Measurements from ENCODE around the gene LRMDA. TPM values are rescaled to one million over a fixed set of nuclear protein-coding genes. Genes with fewer than 3 reads are reported as not detected.

Gene LRMDA
- total RNA-seq, 1 experiment from 2014 or later = 4.8 TPM

DNA sequence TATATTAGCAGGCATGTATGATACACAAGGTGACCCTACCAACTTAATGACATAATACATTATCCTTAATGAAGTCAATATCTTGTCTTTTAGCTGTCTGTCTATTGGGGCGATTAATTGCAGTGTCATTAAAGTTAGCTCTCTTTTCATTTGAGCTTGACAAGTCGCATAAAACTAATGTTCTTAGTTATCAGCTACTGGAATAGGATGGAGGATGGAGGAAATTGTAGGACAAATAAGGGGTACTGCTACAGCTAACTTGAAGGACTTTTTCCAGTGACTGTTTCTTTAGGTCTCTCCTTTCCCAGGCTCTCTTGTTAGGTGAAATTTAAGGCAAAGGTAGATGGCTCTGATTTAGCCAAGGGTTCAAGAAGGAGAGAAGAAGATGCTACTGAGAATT, 506.4 kb downstream of the LRMDA start:
- TF ChIP-seq ZFX (IDR thresholded peaks at IDR 0.05) = no peak
- DNase-seq (ENCODE audit: low read depth, low spot score) (no peak), ATAC-seq (no peak)
- no peaks in the 10 kb centered on the region for H3K9me3 ChIP-seq (ENCODE audit: control insufficient read depth in 1 of 2, insufficient read depth in 1 of 2, low read depth in 1 of 2, low read length in 2 of 2)
- no peak overlapping the region for H3K27ac ChIP-seq (ENCODE audit: low read depth, low read length)
- H3K9me2 ChIP-seq (ENCODE audit: insufficient read depth) = no peaks in the 10 kb centered on the region
- no peaks in the 10 kb centered on the region for H3K79me2 ChIP-seq (ENCODE audit: insufficient read depth, low read length)
- H3K4me1 ChIP-seq (ENCODE audit: control insufficient read depth in 1 of 2, insufficient read depth in 2 of 2, low read length in 2 of 2) = no peaks in the 10 kb centered on the region
- RAD21 ChIA-PET (ENCODE audit: low non-redundant PET in 1 of 2, low total read pairs in 2 of 2, uncharacterized antibody in 2 of 2, unreplicated experiment in 2 of 2) = no interaction called here
- H3K4me2 ChIP-seq (ENCODE audit: low read length) = no peak overlapping the region
- intact Hi-C loops (cut with micrococcal nuclease) = no loop called here
- no peak overlapping the region for H3K4me3 ChIP-seq (replicated peaks in 1 of 2; ENCODE audit: low read depth in 1 of 2, low read length in 2 of 2)
- peaks cover 39% of the 10 kb centered on the region; the same call in 1 of the 2 replicates for H3K27me3 ChIP-seq (ENCODE audit: insufficient read depth, low read length)
- no peak overlapping the region for H2AFZ ChIP-seq (ENCODE audit: low read depth, low read length, poor library complexity, severe bottlenecking)
- no TSS peak for BruUV-seq (replicated peaks)
- CTCF ChIA-PET = no interaction called here
- POLR2A ChIA-PET = no interaction called here
- H4K20me1 ChIP-seq (ENCODE audit: insufficient read depth) = no peaks in the 10 kb centered on the region
- H3K36me3 ChIP-seq (ENCODE audit: control insufficient read depth in 1 of 2, insufficient read depth in 2 of 2, low read length in 2 of 2) = no peaks in the 10 kb centered on the region
- no peak overlapping the region for H3K9ac ChIP-seq (ENCODE audit: low read length)

DNA sequence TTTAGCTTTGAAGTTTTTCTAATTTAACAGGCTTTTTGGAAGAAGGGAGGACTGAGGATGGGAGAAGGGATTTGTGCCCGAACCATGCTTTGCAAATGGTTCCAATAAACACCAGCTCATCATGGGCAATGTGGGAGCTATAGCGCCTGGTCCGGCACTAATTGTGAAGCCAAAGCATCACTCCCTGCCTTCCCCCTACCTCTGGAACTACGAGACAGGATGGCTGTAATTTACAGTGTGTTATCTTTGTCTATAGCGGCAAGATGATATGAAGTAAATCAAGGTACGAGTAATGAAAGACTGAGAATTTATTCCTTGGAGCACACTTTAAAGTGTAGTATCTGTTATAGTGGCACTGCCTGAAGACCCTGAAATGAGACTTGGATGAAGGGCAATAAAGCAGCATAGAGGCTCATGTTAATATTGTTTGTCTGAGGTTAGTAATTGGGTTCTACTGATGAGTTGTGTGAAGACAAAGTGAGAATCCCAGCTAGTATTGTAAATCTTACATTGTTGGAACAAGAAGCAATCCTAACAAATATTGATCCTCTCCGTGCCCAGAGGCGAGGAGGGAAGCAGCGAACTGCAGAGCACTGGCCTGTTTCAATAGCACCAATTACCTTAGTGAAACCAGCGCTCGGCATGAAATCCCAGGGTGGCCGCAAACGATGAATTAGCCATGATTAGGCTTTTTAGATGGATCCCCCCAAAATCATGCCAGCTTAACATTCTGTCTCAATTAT, 507.1 kb downstream of the LRMDA start:
- CTCF ChIA-PET = no interaction called here
- RAD21 ChIA-PET (ENCODE audit: low non-redundant PET in 1 of 2, low total read pairs in 2 of 2, uncharacterized antibody in 2 of 2, unreplicated experiment in 2 of 2) = no interaction called here
- POLR2A ChIA-PET = no interaction called here

More for the DNA sequence above, 507.1 kb downstream of the LRMDA start:
- H3K9me2 ChIP-seq (ENCODE audit: insufficient read depth) = no peaks in the 10 kb centered on the region
- no peak overlapping the region for H2AFZ ChIP-seq (ENCODE audit: low read depth, low read length, poor library complexity, severe bottlenecking)
- H3K27me3 ChIP-seq (ENCODE audit: insufficient read depth, low read length) = peaks cover 32% of the 10 kb centered on the region; the same call in 1 of the 2 replicates
- no peak overlapping the region for H3K4me2 ChIP-seq (ENCODE audit: low read length)
- H3K4me3 ChIP-seq (replicated peaks in 1 of 2; ENCODE audit: low read depth in 1 of 2, low read length in 2 of 2) = no peak overlapping the region
- H3K9ac ChIP-seq (ENCODE audit: low read length) = no peak overlapping the region
- BruUV-seq (replicated peaks) = no TSS peak
- H3K9me3 ChIP-seq (ENCODE audit: control insufficient read depth in 1 of 2, insufficient read depth in 1 of 2, low read depth in 1 of 2, low read length in 2 of 2) = no peaks in the 10 kb centered on the region
- intact Hi-C loops (cut with micrococcal nuclease) = no loop called here
- H3K36me3 ChIP-seq (ENCODE audit: control insufficient read depth in 1 of 2, insufficient read depth in 2 of 2, low read length in 2 of 2) = no peaks in the 10 kb centered on the region
- TF ChIP-seq, protein P1, sequence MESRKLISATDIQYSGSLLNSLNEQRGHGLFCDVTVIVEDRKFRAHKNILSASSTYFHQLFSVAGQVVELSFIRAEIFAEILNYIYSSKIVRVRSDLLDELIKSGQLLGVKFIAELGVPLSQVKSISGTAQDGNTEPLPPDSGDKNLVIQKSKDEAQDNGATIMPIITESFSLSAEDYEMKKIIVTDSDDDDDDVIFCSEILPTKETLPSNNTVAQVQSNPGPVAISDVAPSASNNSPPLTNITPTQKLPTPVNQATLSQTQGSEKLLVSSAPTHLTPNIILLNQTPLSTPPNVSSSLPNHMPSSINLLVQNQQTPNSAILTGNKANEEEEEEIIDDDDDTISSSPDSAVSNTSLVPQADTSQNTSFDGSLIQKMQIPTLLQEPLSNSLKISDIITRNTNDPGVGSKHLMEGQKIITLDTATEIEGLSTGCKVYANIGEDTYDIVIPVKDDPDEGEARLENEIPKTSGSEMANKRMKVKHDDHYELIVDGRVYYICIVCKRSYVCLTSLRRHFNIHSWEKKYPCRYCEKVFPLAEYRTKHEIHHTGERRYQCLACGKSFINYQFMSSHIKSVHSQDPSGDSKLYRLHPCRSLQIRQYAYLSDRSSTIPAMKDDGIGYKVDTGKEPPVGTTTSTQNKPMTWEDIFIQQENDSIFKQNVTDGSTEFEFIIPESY (IDR thresholded peaks at IDR 0.05; ENCODE audit: extremely low read depth, insufficient replicate concordance, low read length) = no peak
- TF ChIP-seq, protein P2, sequence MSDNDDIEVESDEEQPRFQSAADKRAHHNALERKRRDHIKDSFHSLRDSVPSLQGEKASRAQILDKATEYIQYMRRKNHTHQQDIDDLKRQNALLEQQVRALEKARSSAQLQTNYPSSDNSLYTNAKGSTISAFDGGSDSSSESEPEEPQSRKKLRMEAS (IDR thresholded peaks at IDR 0.05) = no peak
- TF ChIP-seq, protein P3, sequence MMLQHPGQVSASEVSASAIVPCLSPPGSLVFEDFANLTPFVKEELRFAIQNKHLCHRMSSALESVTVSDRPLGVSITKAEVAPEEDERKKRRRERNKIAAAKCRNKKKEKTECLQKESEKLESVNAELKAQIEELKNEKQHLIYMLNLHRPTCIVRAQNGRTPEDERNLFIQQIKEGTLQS (IDR thresholded peaks at IDR 0.05) = no peak
- TF ChIP-seq TCF7L2 (IDR thresholded peaks at IDR 0.05; ENCODE audit: borderline replicate concordance, extremely low read depth, insufficient read depth, insufficient read length) = no peak
- no peak for TF ChIP-seq JUND (IDR thresholded peaks at IDR 0.05)
- TF ChIP-seq SP1 (IDR thresholded peaks at IDR 0.05; ENCODE audit: low read depth) = no peak
- TF ChIP-seq EZH2phosphoT487 (IDR thresholded peaks at IDR 0.05; ENCODE audit: borderline replicate concordance) = no peak
- no peak for TF ChIP-seq EZH2 (IDR thresholded peaks at IDR 0.05)
- TF ChIP-seq RAD21 (IDR thresholded peaks at IDR 0.05; ENCODE audit: low read depth) = no peak
- TF ChIP-seq ELF1 (IDR thresholded peaks at IDR 0.05; ENCODE audit: borderline replicate concordance, low read depth) = no peak
- no peak for TF ChIP-seq FOSL1 (IDR thresholded peaks at IDR 0.05; ENCODE audit: low read depth)
- no peak for TF ChIP-seq ZFX (IDR thresholded peaks at IDR 0.05)
- TF ChIP-seq CEBPB (IDR thresholded peaks at IDR 0.05; ENCODE audit: low read depth) = no peak
- H3K27ac ChIP-seq (ENCODE audit: low read depth, low read length) = no peak overlapping the region
- no peaks in the 10 kb centered on the region for H3K4me1 ChIP-seq (ENCODE audit: control insufficient read depth in 1 of 2, insufficient read depth in 2 of 2, low read length in 2 of 2)
- H4K20me1 ChIP-seq (ENCODE audit: insufficient read depth) = no peaks in the 10 kb centered on the region
- no peak for ATAC-seq
- no peak for DNase-seq (ENCODE audit: low read depth, low spot score)
- no peaks in the 10 kb centered on the region for H3K79me2 ChIP-seq (ENCODE audit: insufficient read depth, low read length)

Data from HCT116 (cell line).